Left forelimb (tissue), 1 donor: ENCODE data around the gene MCC.

Source experiments
- DNase-seq: peaks from one replicate; pipeline ENCODE4 v3.0.0-alpha.2; 2018; ENCODE audit warnings: low spot score

The MCC gene

GRCh38 chr5:113361701-113362100 lies 126.6 kb downstream of the MCC start:
- DNase-seq: no peak

- no peak for DNase-seq
These were observed 128.8 kb downstream of the MCC start for GRCh38 chr5:113359419-113359818.

- DNase-seq: no peak
These were observed 129.6 kb downstream of the MCC start for GRCh38 chr5:113358696-113359095.

- no peak for DNase-seq
These were observed 130.4 kb downstream of the MCC start for GRCh38 chr5:113357696-113358476.

GRCh38 chr5:113356487-113356886 lies 131.8 kb downstream of the MCC start:
- no peak for DNase-seq

GRCh38 chr5:113354055-113354454 lies 134.2 kb downstream of the MCC start:
- no peak for DNase-seq

- DNase-seq: no peak
These were observed 140.7 kb downstream of the MCC start for GRCh38 chr5:113347572-113347971.

- DNase-seq: no peak
These were observed 143.0 kb downstream of the MCC start for GRCh38 chr5:113344973-113345940.

GRCh38 chr5:113343343-113343742 lies 144.9 kb downstream of the MCC start:
- no peak for DNase-seq

- DNase-seq: no peak
These were observed 147.7 kb downstream of the MCC start for GRCh38 chr5:113340537-113340936.

GRCh38 chr5:113338628-113339027 lies 149.6 kb downstream of the MCC start:
- DNase-seq: no peak

GRCh38 chr5:113337515-113338415 lies 150.5 kb downstream of the MCC start:
- no peak for DNase-seq

GRCh38 chr5:113336975-113337374 lies 151.3 kb downstream of the MCC start:
- DNase-seq: no peak

- no peak for DNase-seq
These were observed 154.8 kb downstream of the MCC start for GRCh38 chr5:113333411-113333810.

GRCh38 chr5:113331209-113331551 lies 157.1 kb downstream of the MCC start:
- DNase-seq: no peak

GRCh38 chr5:113330533-113331208 lies 157.6 kb downstream of the MCC start:
- no peak for DNase-seq

GRCh38 chr5:113329981-113330380 lies 158.3 kb downstream of the MCC start:
- DNase-seq: no peak

GRCh38 chr5:113325054-113325453 lies 163.2 kb downstream of the MCC start:
- no peak for DNase-seq

GRCh38 chr5:113321276-113321675 lies 167.0 kb downstream of the MCC start:
- no peak for DNase-seq

GRCh38 chr5:113320273-113320780 lies 167.9 kb downstream of the MCC start:
- DNase-seq: no peak
